Stimulated activated naive CD8-positive, alpha-beta T cell treated with anti-CD3 and anti-CD28 coated beads, Interleukin-15, Interleukin-2, amounts not matched to agents 100 ng/mL and 50 ng/mL, for 24 hours (primary cell): ENCODE measurements around the gene ERICH6.
A peak's percentile ranks its signal among the peaks of the same experiment; 100 is the strongest.

Experiments
- H3K27ac Mint-ChIP-seq: one replicate; pipeline ENCODE4 v1.8.0; 2021; ENCODE audit warnings: mild to moderate bottlenecking, mixed read lengths
- H3K27me3 Mint-ChIP-seq: one replicate; pipeline ENCODE4 v1.8.0; 2021; ENCODE audit warnings: mixed read lengths
- H3K36me3 Mint-ChIP-seq: one replicate; pipeline ENCODE4 v1.8.0; 2021; ENCODE audit warnings: low read depth, mixed read lengths
- H3K4me1 Mint-ChIP-seq: one replicate; pipeline ENCODE4 v1.8.0; 2021; ENCODE audit warnings: low read depth, mixed read lengths
- H3K4me3 Mint-ChIP-seq: one replicate; pipeline ENCODE4 v1.8.0; 2021; ENCODE audit warnings: mild to moderate bottlenecking, mixed read lengths
- H3K9me3 Mint-ChIP-seq: one replicate; pipeline ENCODE4 v1.8.0; 2021; ENCODE audit warnings: mixed read lengths

ERICH6 gene

DNA sequence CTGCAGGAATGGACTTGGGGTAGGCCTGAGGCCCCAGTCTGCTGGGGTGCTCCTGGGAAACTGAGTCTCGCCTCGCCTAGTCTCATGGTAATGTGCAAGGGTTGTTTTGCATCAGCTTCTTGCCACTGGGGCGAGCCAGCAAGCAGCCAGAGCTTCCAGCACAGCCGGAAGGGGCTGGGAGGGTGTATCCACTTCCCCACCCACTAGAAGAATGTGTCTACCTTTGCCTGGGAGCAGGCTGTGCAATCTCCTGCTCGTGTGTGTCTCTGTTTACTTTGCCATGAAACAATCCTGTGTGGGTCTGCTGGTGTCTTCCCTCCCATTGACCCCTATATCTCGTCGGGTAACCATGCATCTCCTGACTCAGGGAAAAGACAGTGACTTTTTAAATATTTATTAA is 21.8 kb upstream of the ERICH6 start:
- Mint-ChIP-seq H3K4me3 (no peak overlapping the region), H3K4me1 (peaks cover 28% of the 10 kb centered on the region), H3K27ac (no peak overlapping the region), H3K27me3 (no peaks in the 10 kb centered on the region), H3K36me3 (no peaks in the 10 kb centered on the region), H3K9me3 (no peaks in the 10 kb centered on the region)

DNA sequence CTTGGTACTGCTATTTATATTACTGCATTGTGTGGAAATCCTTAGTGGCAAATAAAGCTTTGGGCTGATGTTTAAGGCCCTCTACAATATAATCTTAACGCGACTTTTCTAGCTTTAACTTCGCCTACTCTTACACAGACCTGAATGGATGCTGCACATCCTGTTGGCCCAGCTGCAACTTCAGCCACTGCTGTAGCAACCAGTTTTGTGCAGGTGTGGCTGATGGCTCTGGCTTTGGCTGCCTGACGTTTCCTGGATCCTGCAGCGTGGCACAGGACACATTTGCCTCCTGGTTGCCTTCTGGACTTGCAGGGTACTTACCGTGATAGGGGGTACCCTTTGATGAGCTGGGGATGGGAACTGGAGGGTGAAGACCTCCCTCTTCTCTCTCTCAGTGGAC is 20.2 kb upstream of the ERICH6 start:
- no peak overlapping the region for H3K4me3 Mint-ChIP-seq

DNA sequence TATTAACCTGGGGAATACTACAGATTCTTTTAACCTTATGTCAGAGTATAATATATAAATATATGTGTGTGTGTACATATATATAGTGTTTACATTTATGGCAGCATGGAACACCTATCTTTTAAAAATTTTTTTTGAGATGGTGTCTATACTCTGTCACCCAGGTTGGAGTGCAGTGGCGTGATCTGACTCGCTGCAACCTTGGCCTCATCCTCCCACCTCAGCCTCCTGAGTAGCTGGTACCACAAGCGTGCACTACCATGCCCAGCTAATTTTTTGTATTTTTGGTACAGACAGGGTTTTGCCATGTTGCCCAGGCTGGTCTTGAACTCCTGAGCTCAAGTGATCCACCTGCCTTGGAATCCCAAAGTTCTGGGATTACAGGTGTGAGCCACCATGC is 18.5 kb upstream of the ERICH6 start:
- Mint-ChIP-seq H3K27me3 (no peaks in the 10 kb centered on the region), H3K27ac (no peak overlapping the region), H3K4me3 (no peak overlapping the region), H3K4me1 (peaks cover 33% of the 10 kb centered on the region), H3K9me3 (no peaks in the 10 kb centered on the region), H3K36me3 (peaks cover 4% of the 10 kb centered on the region)

More for the DNA sequence above, 20.2 kb upstream of the ERICH6 start:
- H3K36me3 Mint-ChIP-seq, result peaks cover 4% of the 10 kb centered on the region
- H3K27ac Mint-ChIP-seq, result no peak overlapping the region
- no peaks in the 10 kb centered on the region for H3K27me3 Mint-ChIP-seq
- no peaks in the 10 kb centered on the region for H3K9me3 Mint-ChIP-seq
- peaks cover 33% of the 10 kb centered on the region for H3K4me1 Mint-ChIP-seq

DNA sequence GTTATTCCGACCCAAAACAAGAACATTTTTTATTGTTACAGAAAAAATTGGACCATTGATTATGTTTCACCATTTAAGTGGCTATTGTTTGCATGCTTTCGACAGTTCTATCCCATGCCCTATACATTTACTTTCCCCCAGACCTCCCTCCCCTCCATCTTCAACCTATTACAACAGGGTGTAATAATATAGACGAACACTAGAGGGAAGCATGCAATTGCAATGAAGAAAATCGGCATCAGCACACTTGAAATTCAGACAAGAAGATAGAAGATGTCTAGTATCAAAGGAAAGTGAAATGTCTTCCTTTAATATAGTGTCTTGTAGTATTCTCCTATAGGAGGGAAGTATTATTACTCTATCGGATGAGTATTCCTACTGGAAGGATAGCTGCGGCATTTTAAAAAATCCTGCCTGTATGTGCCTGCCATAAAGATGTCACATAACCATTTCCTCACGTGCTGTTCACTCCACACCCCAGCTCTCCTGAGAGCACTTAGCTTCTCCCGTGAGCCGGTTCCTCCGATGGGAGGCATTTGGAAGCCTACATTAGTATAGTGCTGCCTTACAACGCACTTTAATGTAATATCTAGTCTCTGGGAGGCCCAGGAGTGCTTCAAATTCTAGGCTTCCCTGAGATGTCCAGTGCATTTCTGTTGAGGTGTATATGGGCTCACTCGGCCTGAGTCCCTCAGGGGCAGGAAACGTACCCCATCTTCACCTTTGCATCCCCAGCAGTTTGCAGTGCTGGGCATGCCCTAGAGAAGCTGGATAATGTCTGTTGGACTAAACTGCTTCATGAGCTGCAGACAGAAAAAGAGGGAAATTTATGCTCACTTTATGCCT is 17.8 kb upstream of the ERICH6 start:
- Mint-ChIP-seq H3K36me3 (peaks cover 4% of the 10 kb centered on the region), H3K4me3 (no peak overlapping the region), H3K9me3 (no peaks in the 10 kb centered on the region), H3K27ac (peak overlapping the region; percentile 40), H3K4me1 (peaks cover 33% of the 10 kb centered on the region), H3K27me3 (no peaks in the 10 kb centered on the region)

DNA sequence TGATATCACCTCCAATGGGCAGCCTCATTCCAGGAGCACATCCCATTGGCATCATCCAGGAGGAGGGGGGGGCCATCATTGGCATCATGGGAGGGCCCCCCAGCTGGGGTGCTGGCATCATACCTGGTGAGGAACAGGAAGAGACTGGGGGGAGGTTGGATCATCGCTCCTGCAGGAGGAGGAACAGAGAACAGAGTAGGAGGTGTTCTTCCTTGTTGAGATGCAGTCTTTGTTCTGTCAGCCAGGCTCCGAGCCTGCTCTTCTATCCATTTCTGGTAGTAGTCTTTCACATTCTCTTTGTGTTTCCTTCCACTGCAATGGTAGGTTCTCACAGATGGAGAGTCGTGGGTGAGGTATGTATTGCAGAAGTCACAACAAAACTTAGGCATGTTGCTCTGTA is 16.7 kb upstream of the ERICH6 start:
- Mint-ChIP-seq H3K27me3 (no peaks in the 10 kb centered on the region), H3K36me3 (peaks cover 4% of the 10 kb centered on the region), H3K27ac (no peak overlapping the region), H3K9me3 (no peaks in the 10 kb centered on the region), H3K4me1 (peaks cover 33% of the 10 kb centered on the region), H3K4me3 (no peak overlapping the region)

DNA sequence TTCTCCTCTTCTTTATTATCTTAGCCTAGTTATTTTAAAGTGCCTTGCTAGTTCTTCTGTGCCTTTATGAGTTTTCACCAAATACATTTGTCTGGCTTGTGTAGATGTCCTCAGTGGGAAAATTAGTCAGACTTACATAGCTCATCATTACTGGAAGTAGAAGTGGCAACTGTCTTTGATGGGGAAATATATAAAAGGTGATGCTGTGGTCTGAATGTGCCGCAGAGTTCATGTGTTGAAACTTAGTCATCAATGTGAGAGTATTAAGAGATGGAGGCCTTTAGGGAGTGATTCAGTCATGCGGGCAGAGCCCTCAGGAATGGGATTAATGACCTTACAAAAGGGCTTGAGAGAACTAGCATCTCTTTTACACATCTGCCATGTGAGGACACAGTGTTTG is 6.4 kb upstream of the ERICH6 start:
- Mint-ChIP-seq H3K4me3 (no peak overlapping the region), H3K9me3 (peaks cover 11% of the 10 kb centered on the region), H3K27me3 (no peaks in the 10 kb centered on the region), H3K36me3 (peaks cover 34% of the 10 kb centered on the region), H3K4me1 (peaks cover 12% of the 10 kb centered on the region), H3K27ac (peak overlapping the region; percentile 26)

DNA sequence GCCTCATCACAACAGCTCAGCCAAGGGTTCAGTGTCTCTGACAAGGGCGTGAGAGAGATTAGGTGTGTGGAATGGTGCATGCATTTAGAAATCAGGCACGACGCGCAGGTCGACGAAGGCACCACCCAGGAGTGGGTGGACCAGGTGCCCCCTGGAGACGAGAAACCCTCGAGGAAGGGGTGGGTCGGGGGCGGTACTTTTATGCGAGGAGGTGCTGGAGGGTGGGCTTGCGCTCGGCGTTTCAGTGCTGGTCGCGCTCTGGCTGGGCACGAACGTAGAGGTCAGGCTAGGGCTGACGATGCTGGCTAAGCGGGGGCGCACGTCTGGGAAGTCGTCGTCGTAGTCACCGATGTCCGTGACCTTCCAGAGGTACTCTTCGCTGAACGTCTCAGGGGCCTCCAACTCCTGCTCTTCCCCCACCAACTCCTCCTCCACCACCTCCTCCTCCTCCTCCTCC is 393 bp downstream of the ERICH6 start:
- peaks cover 36% of the 10 kb centered on the region for H3K4me1 Mint-ChIP-seq
- peaks cover 12% of the 10 kb centered on the region for H3K36me3 Mint-ChIP-seq
- peak overlapping the region; percentile 92 for H3K27ac Mint-ChIP-seq
- peaks cover 3% of the 10 kb centered on the region for H3K27me3 Mint-ChIP-seq
- H3K9me3 Mint-ChIP-seq, result no peaks in the 10 kb centered on the region
- H3K4me3 Mint-ChIP-seq, result peak overlapping the region; percentile 90

DNA sequence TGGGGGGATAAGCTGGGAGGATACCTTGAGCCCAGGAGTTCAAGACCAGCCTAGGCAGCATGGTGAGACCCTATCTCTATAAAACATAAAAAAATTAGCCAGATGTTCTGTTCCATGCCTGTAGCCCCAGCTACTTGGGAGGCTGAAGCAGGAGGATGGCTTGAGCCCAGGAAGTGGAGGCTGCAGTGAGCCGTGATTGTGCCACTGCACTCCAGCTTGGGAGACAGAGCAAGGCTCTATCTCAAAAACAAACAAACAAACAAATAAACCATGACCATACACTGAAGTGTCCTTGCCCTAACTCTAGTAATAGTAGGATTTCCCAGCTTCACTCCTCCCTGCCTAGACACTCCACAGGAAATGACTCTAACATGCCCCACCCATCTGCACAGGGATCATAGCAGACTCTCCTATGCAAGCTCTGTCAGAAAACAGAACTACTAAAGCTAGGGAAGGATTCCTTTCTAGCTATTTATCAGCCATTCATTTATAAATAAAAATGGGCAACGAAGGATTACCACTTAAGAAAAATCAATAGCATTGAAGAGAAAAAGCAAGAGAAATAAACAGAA is 4.6 kb downstream of the ERICH6 start:
- H3K27me3 Mint-ChIP-seq, result peaks cover 3% of the 10 kb centered on the region
- H3K36me3 Mint-ChIP-seq, result no peaks in the 10 kb centered on the region
- H3K27ac Mint-ChIP-seq, result no peak overlapping the region
- peaks cover 24% of the 10 kb centered on the region for H3K4me1 Mint-ChIP-seq
- no peaks in the 10 kb centered on the region for H3K9me3 Mint-ChIP-seq
- no peak overlapping the region for H3K4me3 Mint-ChIP-seq

DNA sequence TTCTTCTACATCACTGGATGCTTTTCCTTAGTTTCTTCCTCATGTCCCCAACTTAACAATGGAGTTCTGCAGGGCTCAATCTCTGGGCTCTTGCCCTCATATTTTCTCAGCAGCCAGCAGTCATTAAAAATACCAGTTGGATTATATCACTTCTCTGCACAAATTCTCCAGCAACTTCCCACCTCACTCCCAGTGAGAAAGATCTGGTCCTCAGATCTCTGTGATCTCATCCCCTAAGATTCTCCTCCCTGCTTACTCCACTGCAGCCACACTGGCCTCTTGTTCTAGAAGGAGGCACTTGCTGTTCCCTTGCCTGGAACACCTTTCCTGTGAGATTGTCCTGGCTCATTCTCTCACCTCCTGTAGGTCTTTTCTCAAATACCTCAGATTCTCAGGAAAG is 6.1 kb downstream of the ERICH6 start:
- Mint-ChIP-seq H3K4me1 (peaks cover 13% of the 10 kb centered on the region), H3K9me3 (peaks cover 4% of the 10 kb centered on the region), H3K27me3 (peaks cover 3% of the 10 kb centered on the region), H3K4me3 (no peak overlapping the region), H3K27ac (no peak overlapping the region), H3K36me3 (no peaks in the 10 kb centered on the region)

DNA sequence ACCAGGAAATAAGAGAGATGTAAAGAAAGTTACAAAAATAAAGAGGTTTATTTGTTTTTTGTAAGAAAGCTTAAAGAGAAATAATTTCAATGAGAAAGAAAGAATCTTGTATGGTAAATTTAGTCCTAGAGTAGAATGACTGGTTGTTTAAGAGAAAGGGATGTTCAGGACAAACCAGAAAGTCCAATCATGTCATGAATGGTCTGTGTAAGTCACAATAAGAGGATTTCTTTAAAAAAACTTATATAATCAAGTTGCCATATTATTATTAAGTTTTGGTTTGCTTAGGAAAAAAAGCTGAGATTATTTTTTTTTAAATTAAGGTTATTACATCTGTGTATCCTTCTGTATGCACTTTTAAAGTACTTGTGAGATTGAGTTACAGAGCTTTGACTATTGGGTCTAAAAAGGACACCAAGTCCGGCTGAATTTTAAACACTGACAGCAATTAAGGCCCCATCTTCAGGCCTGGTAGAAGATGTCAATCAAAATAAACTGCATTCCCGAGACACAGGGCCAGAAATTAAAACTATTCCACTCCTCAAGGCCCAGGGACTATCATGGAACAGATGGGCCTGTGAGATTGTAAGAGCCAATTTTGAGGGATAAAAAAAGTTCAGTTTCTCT is 12.2 kb downstream of the ERICH6 start:
- H3K36me3 Mint-ChIP-seq, result peaks cover 3% of the 10 kb centered on the region
- no peaks in the 10 kb centered on the region for H3K27me3 Mint-ChIP-seq
- no peak overlapping the region for H3K27ac Mint-ChIP-seq
- no peaks in the 10 kb centered on the region for H3K4me1 Mint-ChIP-seq
- no peak overlapping the region for H3K4me3 Mint-ChIP-seq
- peaks cover 4% of the 10 kb centered on the region for H3K9me3 Mint-ChIP-seq

DNA sequence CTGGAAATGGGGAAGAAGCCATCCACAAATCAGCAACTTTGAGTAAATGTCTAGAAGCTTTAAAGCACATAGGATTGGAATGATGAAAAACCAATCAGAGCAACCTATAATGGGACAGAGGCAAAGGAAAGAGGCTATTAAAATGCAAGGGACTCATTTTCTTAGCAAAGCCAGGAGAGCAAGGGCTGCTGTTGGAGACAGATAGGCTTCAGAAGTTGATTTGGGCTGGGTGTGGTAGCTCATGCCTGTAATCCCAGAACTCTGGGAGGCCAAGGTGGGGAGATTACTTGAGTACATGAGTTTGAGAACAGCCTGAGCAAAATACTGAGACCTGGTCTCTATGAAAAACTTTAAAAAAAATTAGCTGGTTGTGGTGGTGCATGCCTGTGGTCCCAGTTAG is 16.1 kb downstream of the ERICH6 start:
- Mint-ChIP-seq H3K4me3 (no peak overlapping the region), H3K27me3 (no peaks in the 10 kb centered on the region), H3K27ac (no peak overlapping the region), H3K4me1 (peaks cover 1% of the 10 kb centered on the region), H3K9me3 (no peaks in the 10 kb centered on the region), H3K36me3 (peaks cover 3% of the 10 kb centered on the region)

DNA sequence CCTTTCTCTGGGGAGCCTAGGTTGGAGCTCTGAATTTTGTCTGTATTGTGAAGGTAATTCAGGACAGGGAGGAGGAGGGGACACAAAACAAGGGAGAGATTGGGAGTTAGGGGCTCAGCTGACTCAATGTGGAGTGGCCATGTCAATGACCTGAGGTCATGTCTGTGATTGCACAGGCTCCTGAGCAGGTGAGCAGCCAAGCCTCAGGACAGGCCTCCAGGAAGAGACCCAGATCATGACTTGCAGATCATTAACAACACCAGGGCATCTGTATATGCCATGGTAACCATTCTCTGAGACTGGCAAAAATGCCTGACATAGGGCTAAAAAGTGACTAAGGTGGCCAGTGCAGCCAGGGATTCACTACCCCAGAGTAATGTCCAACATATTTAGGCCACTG is 20.9 kb downstream of the ERICH6 start:
- peaks cover 31% of the 10 kb centered on the region for H3K4me1 Mint-ChIP-seq
- no peak overlapping the region for H3K4me3 Mint-ChIP-seq
- H3K27me3 Mint-ChIP-seq, result no peaks in the 10 kb centered on the region
- H3K9me3 Mint-ChIP-seq, result no peaks in the 10 kb centered on the region
- no peak overlapping the region for H3K27ac Mint-ChIP-seq
- H3K36me3 Mint-ChIP-seq, result peaks cover 6% of the 10 kb centered on the region

DNA sequence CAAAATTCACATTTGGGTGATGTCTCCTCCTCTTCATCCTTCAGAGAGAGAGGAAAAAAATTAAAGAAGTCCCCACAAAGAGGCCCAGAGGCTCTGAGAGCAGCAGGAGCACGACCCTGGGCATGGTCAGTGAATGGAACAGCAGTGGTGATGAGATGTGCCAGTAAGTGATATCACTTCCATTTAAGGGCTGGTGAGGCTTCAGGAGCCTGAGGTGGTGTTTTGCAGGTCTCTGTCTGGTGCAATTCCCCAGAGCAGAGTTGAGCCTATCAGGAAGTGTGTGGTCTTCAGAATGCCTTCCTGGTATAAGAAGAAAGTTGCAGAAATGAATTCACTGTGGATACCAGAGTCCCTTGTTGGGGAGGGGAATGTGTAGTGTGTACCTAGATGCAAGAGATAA is 21.4 kb downstream of the ERICH6 start:
- Mint-ChIP-seq H3K4me1 (peaks cover 31% of the 10 kb centered on the region), H3K27me3 (no peaks in the 10 kb centered on the region), H3K36me3 (peaks cover 6% of the 10 kb centered on the region), H3K9me3 (no peaks in the 10 kb centered on the region), H3K27ac (peak overlapping the region; percentile 52), H3K4me3 (no peak overlapping the region)

DNA sequence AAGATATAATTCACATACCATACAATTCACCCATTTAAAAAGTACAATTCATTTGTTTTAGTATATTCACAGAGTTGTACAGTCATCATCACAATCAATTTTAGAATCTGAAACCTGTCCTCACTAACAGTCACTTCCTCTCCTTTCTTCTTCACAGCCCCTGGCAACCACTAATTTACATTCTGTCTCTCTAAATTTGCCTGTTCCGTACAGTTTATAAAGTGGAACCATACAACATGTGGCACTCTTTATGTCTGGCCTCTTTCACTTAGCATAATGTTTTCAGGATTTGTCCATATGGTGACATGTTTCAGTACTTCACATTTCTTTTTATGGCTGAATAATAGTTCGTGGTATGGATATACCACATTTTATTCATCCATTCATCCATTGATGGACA is 22.7 kb downstream of the ERICH6 start:
- H3K36me3 Mint-ChIP-seq, result peaks cover 9% of the 10 kb centered on the region
- H3K4me1 Mint-ChIP-seq, result peaks cover 35% of the 10 kb centered on the region
- peaks cover 4% of the 10 kb centered on the region for H3K9me3 Mint-ChIP-seq
- peak overlapping the region; percentile 85 for H3K27ac Mint-ChIP-seq
- no peaks in the 10 kb centered on the region for H3K27me3 Mint-ChIP-seq
- peak overlapping the region; percentile 66 for H3K4me3 Mint-ChIP-seq

DNA sequence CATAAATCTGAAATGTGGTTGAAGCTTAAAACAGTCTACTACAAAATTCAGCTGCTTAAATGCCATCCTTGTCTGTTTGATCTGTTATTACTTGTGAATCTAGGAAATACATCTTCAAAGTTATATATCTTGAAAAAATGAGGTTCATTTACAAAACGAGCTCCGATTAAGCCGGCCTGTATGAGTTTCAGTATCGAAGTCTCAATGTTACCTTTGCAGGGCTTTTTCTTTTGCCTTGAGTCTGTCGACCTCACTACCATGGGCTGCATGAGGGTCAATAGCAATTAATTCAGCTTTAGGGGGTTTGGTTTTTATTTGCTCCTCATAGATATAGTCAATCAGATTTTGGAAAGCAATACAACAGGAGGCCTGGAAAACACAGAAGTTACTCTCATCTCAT is 23.2 kb downstream of the ERICH6 start:
- Mint-ChIP-seq H3K4me1 (peaks cover 40% of the 10 kb centered on the region), H3K4me3 (peak overlapping the region; percentile 66), H3K9me3 (peaks cover 9% of the 10 kb centered on the region), H3K27ac (peak overlapping the region; percentile 85), H3K36me3 (peaks cover 14% of the 10 kb centered on the region), H3K27me3 (no peaks in the 10 kb centered on the region)
